Measurements from ENCODE around the gene LRP5. TPM values are rescaled to one million over a fixed set of nuclear protein-coding genes. Genes with fewer than 3 reads are reported as not detected.

LRP5 gene
- polyA plus RNA-seq, 3 donors = 0.23 to 0.29 TPM; not detected in 1

DNA sequence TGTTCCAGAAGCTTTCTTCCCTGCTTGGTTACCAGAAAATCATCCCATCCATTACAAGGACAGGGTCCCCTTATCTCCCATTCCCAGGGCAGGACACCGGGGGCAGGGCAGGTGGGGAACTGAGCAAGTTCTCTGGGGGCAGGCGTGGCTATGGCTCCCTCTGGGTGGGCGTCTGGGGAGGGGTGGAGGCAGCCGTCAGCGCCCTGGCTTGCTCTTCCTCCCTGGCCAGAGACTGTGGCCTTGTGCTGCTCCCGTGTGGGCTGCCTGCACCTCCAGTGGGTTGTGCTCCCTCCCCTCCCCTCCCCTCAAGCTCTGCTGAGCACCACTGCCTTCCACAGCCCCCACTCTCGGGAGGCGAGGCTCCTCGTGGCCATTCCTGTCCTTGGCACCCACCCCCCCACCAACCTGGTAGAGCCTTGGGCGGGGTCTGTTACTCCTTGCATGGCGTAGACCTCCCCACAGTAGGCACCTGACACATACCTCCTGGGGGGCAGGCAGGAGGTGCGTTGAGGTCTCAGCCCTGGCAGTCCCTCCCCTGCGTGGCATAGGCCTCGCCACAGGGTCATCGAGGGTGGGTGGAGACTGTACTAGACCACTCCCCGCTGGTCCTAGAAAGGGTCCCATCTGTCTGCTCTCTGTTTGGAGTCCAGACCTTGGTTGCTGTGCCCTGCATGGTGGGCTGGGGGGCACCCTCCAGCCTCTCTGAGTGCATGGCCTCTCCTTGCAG lies 123.9 kb downstream of the LRP5 start:
- peaks cover 10 to 12% of the 10 kb centered on the region in 2 donors for H3K4me1 ChIP-seq (ENCODE audit: control insufficient read depth in 1 of 2, insufficient read depth in 2 of 2, low read length in 2 of 2)
- no peak overlapping the region for H3K4me2 ChIP-seq (replicated peaks; ENCODE audit: extremely low read depth, low read length, poor library complexity, severe bottlenecking)
- H3K79me2 ChIP-seq (ENCODE audit: insufficient read depth, low read length) = no peaks in the 10 kb centered on the region
- H3K4me3 ChIP-seq (replicated peaks in 1 of 3; ENCODE audit: low read depth in 2 of 3, low read length in 3 of 3) = no peak overlapping the region
- H4K20me1 ChIP-seq (ENCODE audit: insufficient read depth, low read length) = no peaks in the 10 kb centered on the region
- Mint-ChIP-seq H3K4me1 (peaks cover 10% of the 10 kb centered on the region), H3K9me3 (peaks cover 0 to 2% (median 0%) of the 10 kb centered on the region in 7 donors), H3K27ac (no peak overlapping the region), H3K4me3 (no peak overlapping the region), H3K27me3 (ENCODE audit: low read depth in 3 of 3) (peaks cover 0 to 4% (median 1%) of the 10 kb centered on the region in 3 donors), H3K36me3 (no peaks in the 10 kb centered on the region)
- DNase-seq = no peak
- H3K36me3 ChIP-seq (replicated peaks in 1 of 2; ENCODE audit: control insufficient read depth in 1 of 2, insufficient read depth in 2 of 2, low read length in 2 of 2) = no peaks in the 10 kb centered on the region
- H3K9ac ChIP-seq (ENCODE audit: insufficient read depth, low read length, poor library complexity, severe bottlenecking) = no peak overlapping the region
- intact Hi-C loops (cut with micrococcal nuclease) = no loop called here
- no peak overlapping the region for H2AFZ ChIP-seq (ENCODE audit: insufficient read depth, low read depth, low read length, poor library complexity, severe bottlenecking)
- TF ChIP-seq, protein P1, sequence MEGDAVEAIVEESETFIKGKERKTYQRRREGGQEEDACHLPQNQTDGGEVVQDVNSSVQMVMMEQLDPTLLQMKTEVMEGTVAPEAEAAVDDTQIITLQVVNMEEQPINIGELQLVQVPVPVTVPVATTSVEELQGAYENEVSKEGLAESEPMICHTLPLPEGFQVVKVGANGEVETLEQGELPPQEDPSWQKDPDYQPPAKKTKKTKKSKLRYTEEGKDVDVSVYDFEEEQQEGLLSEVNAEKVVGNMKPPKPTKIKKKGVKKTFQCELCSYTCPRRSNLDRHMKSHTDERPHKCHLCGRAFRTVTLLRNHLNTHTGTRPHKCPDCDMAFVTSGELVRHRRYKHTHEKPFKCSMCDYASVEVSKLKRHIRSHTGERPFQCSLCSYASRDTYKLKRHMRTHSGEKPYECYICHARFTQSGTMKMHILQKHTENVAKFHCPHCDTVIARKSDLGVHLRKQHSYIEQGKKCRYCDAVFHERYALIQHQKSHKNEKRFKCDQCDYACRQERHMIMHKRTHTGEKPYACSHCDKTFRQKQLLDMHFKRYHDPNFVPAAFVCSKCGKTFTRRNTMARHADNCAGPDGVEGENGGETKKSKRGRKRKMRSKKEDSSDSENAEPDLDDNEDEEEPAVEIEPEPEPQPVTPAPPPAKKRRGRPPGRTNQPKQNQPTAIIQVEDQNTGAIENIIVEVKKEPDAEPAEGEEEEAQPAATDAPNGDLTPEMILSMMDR (IDR thresholded peaks at IDR 0.05) = no peak
- WGBS (ENCODE audit: insufficient coverage) = 97% methylated on average over 15 of the region's 16 CpGs
- H3K27ac ChIP-seq (ENCODE audit: low read depth in 1 of 2, low read length in 2 of 2) = no peak overlapping the region
- H3K9me3 ChIP-seq (replicated peaks in 1 of 2; ENCODE audit: control insufficient read depth in 1 of 2, insufficient read depth in 1 of 2, low read length in 2 of 2) = no peaks in the 10 kb centered on the region
- no peaks in the 10 kb centered on the region for H3K27me3 ChIP-seq (ENCODE audit: control insufficient read depth in 2 of 2, insufficient read depth in 2 of 2, low read length in 2 of 2)

DNA sequence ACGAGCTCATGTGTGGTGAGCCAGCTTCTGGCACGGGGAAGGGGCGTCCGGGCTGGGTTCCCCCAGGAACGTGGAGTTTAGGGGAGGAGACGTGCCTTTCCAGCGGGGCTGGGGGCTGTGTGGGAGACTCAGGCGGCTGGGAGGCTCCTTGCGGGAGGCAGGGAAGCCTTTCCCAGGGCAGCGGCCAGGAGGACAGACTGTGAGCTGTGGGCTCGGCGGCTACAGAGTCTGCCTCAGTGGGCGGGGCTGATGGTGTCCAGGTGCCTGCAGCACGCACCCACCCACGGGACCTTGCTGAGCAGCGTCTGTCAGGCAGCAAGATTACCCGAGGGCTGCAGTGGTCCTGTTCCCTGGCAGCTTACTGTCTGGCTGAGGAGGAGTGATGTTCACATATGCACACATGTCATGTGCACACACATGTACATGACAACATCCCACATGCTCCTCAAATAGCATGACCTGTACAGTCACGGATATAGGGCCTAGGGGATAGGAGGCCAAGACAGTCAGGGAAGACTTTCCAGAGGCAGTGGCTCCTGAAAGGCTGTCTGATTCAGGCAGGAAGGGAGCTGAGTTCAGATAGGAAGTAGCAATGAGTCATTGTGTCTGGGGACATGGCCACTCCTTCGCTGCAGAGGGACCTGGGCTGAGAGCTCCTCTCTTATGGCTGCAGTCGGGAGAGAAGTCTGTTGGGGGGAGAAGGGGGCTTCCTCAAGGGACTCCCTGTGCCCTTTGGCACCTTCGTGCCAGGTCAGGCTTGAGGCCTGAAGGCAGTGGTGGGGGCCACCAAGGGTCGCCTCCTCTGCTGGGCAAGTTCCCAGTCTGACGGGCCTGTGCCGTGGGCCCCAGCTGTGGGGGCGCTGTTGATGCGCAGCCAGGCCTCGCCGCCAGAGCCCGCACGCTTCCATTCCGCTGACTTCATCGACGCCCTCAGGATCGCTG lies 124.9 kb downstream of the LRP5 start:
- Histone ChIP-seq H3K79me2 (ENCODE audit: insufficient read depth, low read length) (no peaks in the 10 kb centered on the region), H3K9ac (ENCODE audit: insufficient read depth, low read length, poor library complexity, severe bottlenecking) (no peak overlapping the region), H3K4me3 (replicated peaks in 1 of 3; ENCODE audit: low read depth in 2 of 3, low read length in 3 of 3) (no peak overlapping the region), H3K4me1 (ENCODE audit: control insufficient read depth in 1 of 2, insufficient read depth in 2 of 2, low read length in 2 of 2) (peaks cover 10 to 12% of the 10 kb centered on the region in 2 donors), H3K36me3 (replicated peaks in 1 of 2; ENCODE audit: control insufficient read depth in 1 of 2, insufficient read depth in 2 of 2, low read length in 2 of 2) (no peaks in the 10 kb centered on the region), H3K27ac (ENCODE audit: low read depth in 1 of 2, low read length in 2 of 2) (no peak overlapping the region), H4K20me1 (ENCODE audit: insufficient read depth, low read length) (no peaks in the 10 kb centered on the region), H2AFZ (ENCODE audit: insufficient read depth, low read depth, low read length, poor library complexity, severe bottlenecking) (peak overlapping the region; percentile 63), H3K9me3 (replicated peaks in 1 of 2; ENCODE audit: control insufficient read depth in 1 of 2, insufficient read depth in 1 of 2, low read length in 2 of 2) (no peaks in the 10 kb centered on the region), H3K4me2 (replicated peaks; ENCODE audit: extremely low read depth, low read length, poor library complexity, severe bottlenecking) (peak overlapping the region; percentile 31), H3K27me3 (ENCODE audit: control insufficient read depth in 2 of 2, insufficient read depth in 2 of 2, low read length in 2 of 2) (no peaks in the 10 kb centered on the region)
- intact Hi-C loops (cut with micrococcal nuclease) = no loop called here
- Mint-ChIP-seq H3K4me1 (peaks cover 10% of the 10 kb centered on the region), H3K27me3 (ENCODE audit: low read depth in 3 of 3) (peaks cover 0 to 4% (median 1%) of the 10 kb centered on the region in 3 donors), H3K36me3 (no peaks in the 10 kb centered on the region), H3K27ac (peak overlapping the region in 5 of 7 donors; percentile 25 to 84 (median 42)), H3K9me3 (peaks cover 0 to 2% (median 0%) of the 10 kb centered on the region in 7 donors), H3K4me3 (peak overlapping the region in 1 of 2 donors; percentile 64)
- WGBS (ENCODE audit: insufficient coverage) = 89% methylated on average over 31 of the region's 34 CpGs
- TF ChIP-seq, protein P1 (IDR thresholded peaks at IDR 0.05) = no peak
- DNase-seq = peak; percentile 60 to 83 (median 77)

All from CD14-positive monocyte (primary cell).